ENCODE data around the gene PCNT. TPM values are rescaled to one million over a fixed set of nuclear protein-coding genes. Genes with fewer than 3 reads are reported as not detected.

The PCNT gene
- total and polyA plus RNA-seq, 9 of the 15 experiments (the other 6 are each of a cell fraction or from before 2014, with no cell fraction given), result 9.1 to 53.5 (median 31.3) TPM

DNA sequence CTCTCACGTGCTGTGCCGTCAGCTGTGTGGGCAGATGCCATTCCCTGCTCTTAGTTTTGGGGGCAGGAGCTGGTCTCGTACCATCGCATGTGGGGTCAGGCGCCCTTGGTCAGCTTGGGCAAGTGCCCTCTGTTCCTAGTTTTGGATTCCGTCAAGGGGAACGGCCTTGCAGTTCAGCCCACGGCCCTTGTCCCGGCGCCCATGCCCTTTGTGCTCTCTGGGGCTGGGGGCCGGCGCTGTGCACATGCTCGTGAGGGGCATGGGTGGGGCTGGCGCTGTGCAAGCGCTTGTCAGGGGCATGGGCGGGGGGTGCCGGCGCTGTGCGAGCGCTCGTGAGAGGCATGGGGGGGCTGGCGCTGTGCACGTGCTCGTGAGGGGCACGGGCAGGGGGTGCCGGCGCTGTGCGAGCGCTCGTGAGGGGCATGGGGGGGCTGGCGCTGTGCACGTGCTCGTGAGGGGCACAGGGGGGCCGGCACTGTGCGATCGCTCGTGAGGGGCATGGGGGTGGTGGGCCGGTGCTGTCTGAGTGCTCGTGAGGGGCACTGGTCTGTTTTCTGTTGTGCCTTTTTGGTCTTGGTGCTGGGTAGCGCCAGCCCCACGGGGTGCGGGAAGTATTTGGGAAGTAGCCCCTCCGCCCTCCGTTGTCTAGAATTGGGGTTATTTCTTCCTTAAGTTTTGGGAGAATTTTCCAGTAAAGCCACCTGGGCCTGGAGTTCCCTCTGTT is 105.2 kb downstream of the PCNT start:
- WGBS (ENCODE audit: insufficient coverage, low coverage, missing lambda C conversion rate), result 93% methylated on average over 20 of the region's 44 CpGs
- ChIA-PET POLR2A (interaction anchor here (0.6 to 1.6 kb wide), 4 partner anchors 8 to 40 kb away, joined by 3 to 7 read pairs (median 3); no protein-coding TSS in a partner anchor), CTCF (ENCODE audit: low intra/inter-chr PET ratio) (no interaction called here)
- H3K79me2 ChIP-seq (ENCODE audit: control insufficient read depth, insufficient read depth, low read length), result no peaks in the 10 kb centered on the region
- TF ChIP-seq POLR2G (IDR thresholded peaks at IDR 0.05; ENCODE audit: low read depth, low read length), result 0 out of 2 replicates have a peak, but pooled peaks have one; percentile 1
- TF ChIP-seq MTF1 (CRISPR knock-in tag; IDR thresholded peaks at IDR 0.05; ENCODE audit: borderline replicate concordance), result no peak
- TF ChIP-seq ZNF707 (CRISPR knock-in tag; conservative IDR thresholded peaks at IDR 0.05), result no peak
- no peaks in the 10 kb centered on the region for H3K27me3 ChIP-seq (ENCODE audit: control insufficient read depth in 2 of 2, insufficient read depth in 2 of 2, low read length in 2 of 2)
- FAIRE-seq (no peak), ATAC-seq (no peak), DNase-seq (ENCODE audit: extremely low read depth in 1 of 4, low spot score in 3 of 4) (no peak)
- H2AFZ ChIP-seq (ENCODE audit: low read depth, low read length), result no peak overlapping the region
- no peak overlapping the region for H3K4me3 ChIP-seq
- H3K9ac ChIP-seq (ENCODE audit: insufficient read depth in 1 of 2, low read depth in 2 of 2, low read length in 2 of 2), result no peak overlapping the region
- BruUV-seq (replicated peaks), result no TSS peak
- H3K4me1 ChIP-seq (replicated peaks in 1 of 2; ENCODE audit: control insufficient read depth in 2 of 2, insufficient read depth in 2 of 2, low read length in 2 of 2), result peaks cover 0 to 4% of the 10 kb centered on the region in 2 experiments; a peak in 1 of 5 replicates
- in situ Hi-C loops (cut with MboI) (no loop called here), intact Hi-C loops (cut with micrococcal nuclease) (no loop called here)
- no peaks in the 10 kb centered on the region for H3K9me1 ChIP-seq (ENCODE audit: control insufficient read depth, insufficient read depth, low read length)
- peaks cover 63% of the 10 kb centered on the region for H3K36me3 ChIP-seq (ENCODE audit: control insufficient read depth, insufficient read depth, low read length)
- no peaks in the 10 kb centered on the region for H3K9me3 ChIP-seq (replicated peaks; ENCODE audit: control insufficient read depth, insufficient read depth, low read depth, low read length)
- no peak overlapping the region for H3K4me2 ChIP-seq (ENCODE audit: insufficient read depth, low read length)
- no peaks in the 10 kb centered on the region for H4K20me1 ChIP-seq (replicated peaks; ENCODE audit: control insufficient read depth, insufficient read depth, low read length)
- H3K27ac ChIP-seq (ENCODE audit: extremely low read depth, low read depth, low read length), result no peak overlapping the region
